Osteoblast (primary cell): Measurements from ENCODE around the gene PNPLA7. TPM values are rescaled to one million over a fixed set of nuclear protein-coding genes. Genes with fewer than 3 reads are reported as not detected.
"Not testable (repeated sequence)": the region's sequence is repeated elsewhere in the genome, so short reads cannot be mapped to it uniquely, and the experiment has no call there.

Experiments used
- DNase-seq: peaks from one replicate; pipeline ENCODE4 v3.0.0; 2011; ENCODE audit warnings: low spot score, mixed read lengths; ENCODE audit not compliant: insufficient read length; ENCODE audit errors: missing footprints
- H2AFZ ChIP-seq: 2 replicates; pipeline ENCODE4 v1.6.0; 2011; ENCODE audit warnings: mild to moderate bottlenecking, low read length
- H3K27ac ChIP-seq: 2 replicates; pipeline ENCODE4 v1.5.1; 2011; ENCODE audit warnings: mild to moderate bottlenecking, low read depth, low read length, moderate library complexity
- H3K27me3 ChIP-seq: 2 replicates; pipeline ENCODE4 v1.6.0; 2012; ENCODE audit warnings: mild to moderate bottlenecking, control low read depth, inconsistent platforms, low read length, moderate library complexity; ENCODE audit not compliant: insufficient read depth
- H3K36me3 ChIP-seq: 2 replicates; pipeline ENCODE4 v1.5.1; 2011; ENCODE audit warnings: mild to moderate bottlenecking, low read length, control low read depth, moderate library complexity; ENCODE audit not compliant: insufficient read depth
- H3K4me1 ChIP-seq: 2 replicates; pipeline ENCODE4 v1.5.1; 2011; ENCODE audit warnings: mild to moderate bottlenecking, low read length, control low read depth, moderate library complexity; ENCODE audit not compliant: insufficient read depth
- H3K4me2 ChIP-seq: 2 replicates; pipeline ENCODE4 v1.6.0; 2011; ENCODE audit warnings: mild to moderate bottlenecking, low read length; ENCODE audit not compliant: insufficient read depth
- H3K4me3 ChIP-seq: fragments of 200-600 bp; sonication (generic); 3 replicates; pipeline ENCODE4 v1.5.1; 2012; ENCODE audit warnings: mild to moderate bottlenecking, low read length, inconsistent platforms; ENCODE audit not compliant: insufficient read depth
- H3K79me2 ChIP-seq: 2 replicates; pipeline ENCODE4 v1.6.0; 2012; ENCODE audit warnings: mild to moderate bottlenecking, low read length, control low read depth, inconsistent platforms; ENCODE audit not compliant: insufficient read depth
- H3K9me3 ChIP-seq: 2 replicates; pipeline ENCODE4 v1.5.1; 2011; ENCODE audit warnings: low read depth, low read length, control low read depth
- H4K20me1 ChIP-seq: 2 replicates; pipeline ENCODE4 v1.6.0; 2012; ENCODE audit warnings: mild to moderate bottlenecking, low read length, control low read depth; ENCODE audit not compliant: insufficient read depth
- CTCF ChIP-seq: IDR thresholded peaks from 2 replicates; pipeline ENCODE4 v1.5.1; 2011; ENCODE audit warnings: mild to moderate bottlenecking, low read depth, low read length, moderate library complexity; ENCODE audit errors: extremely low read depth
- total RNA-seq: library from RNA; depleted of rRNA; stranded (reverse); fragments of >200 nt; gene quantifications from 2 replicates; pipeline ENCODE4 v1.2.3, GENCODE V29; 2012

The PNPLA7 gene
- total RNA-seq, 1 donor: 1.8 TPM

- Histone ChIP-seq H3K9me3 (no peaks in the 10 kb centered on the region), H3K4me1 (peaks cover 31% of the 10 kb centered on the region), H3K79me2 (peaks cover 12% of the 10 kb centered on the region), H3K36me3 (no peaks in the 10 kb centered on the region), H2AFZ (no peak overlapping the region), H3K4me3 (no peak overlapping the region), H3K4me2 (peak overlapping the region; percentile 55), H3K27ac (peak overlapping the region; percentile 32), H4K20me1 (peaks cover 17% of the 10 kb centered on the region), H3K27me3 (no peaks in the 10 kb centered on the region)
- peak; percentile 99 for DNase-seq
- no peak for TF ChIP-seq CTCF
Measured at GRCh38 chr9:137411645-137412380, 138.4 kb downstream of the PNPLA7 start.

- Histone ChIP-seq H3K4me3 (no peak overlapping the region), H2AFZ (no peak overlapping the region), H3K4me2 (peak overlapping the region; percentile 55), H3K9me3 (no peaks in the 10 kb centered on the region), H3K27ac (no peak overlapping the region), H3K79me2 (peaks cover 7% of the 10 kb centered on the region), H3K27me3 (no peaks in the 10 kb centered on the region), H4K20me1 (peaks cover 13% of the 10 kb centered on the region), H3K36me3 (no peaks in the 10 kb centered on the region), H3K4me1 (peaks cover 31% of the 10 kb centered on the region)
- TF ChIP-seq CTCF: no peak
- no peak for DNase-seq
Measured at GRCh38 chr9:137411260-137411644, 138.9 kb downstream of the PNPLA7 start.

- Histone ChIP-seq H4K20me1 (peaks cover 11% of the 10 kb centered on the region), H3K27ac (no peak overlapping the region), H3K4me2 (peak overlapping the region; percentile 55), H3K4me1 (peaks cover 31% of the 10 kb centered on the region), H3K79me2 (peaks cover 4% of the 10 kb centered on the region), H3K27me3 (no peaks in the 10 kb centered on the region), H3K4me3 (no peak overlapping the region), H3K36me3 (no peaks in the 10 kb centered on the region), H3K9me3 (no peaks in the 10 kb centered on the region), H2AFZ (no peak overlapping the region)
- DNase-seq: no peak
- TF ChIP-seq CTCF: no peak
Measured at GRCh38 chr9:137410891-137411249, 139.3 kb downstream of the PNPLA7 start.

- H3K79me2 ChIP-seq, H3K27ac ChIP-seq, H3K4me2 ChIP-seq, H3K36me3 ChIP-seq, H3K4me3 ChIP-seq, H3K27me3 ChIP-seq, H3K9me3 ChIP-seq, H2AFZ ChIP-seq: not testable (repeated sequence)
- H4K20me1 ChIP-seq: peaks cover 12% of the 10 kb centered on the region
- peak; percentile 83 for DNase-seq
- peaks cover 31% of the 10 kb centered on the region for H3K4me1 ChIP-seq
Measured at GRCh38 chr9:137410236-137410890, 139.8 kb downstream of the PNPLA7 start.

Other genes with a start within 250 kb of the PNPLA7 start
- under 0.01 TPM in 2 replicates for gene NRARP, start 248.1 kb downstream of the PNPLA7 start, total RNA-seq
- gene EXD3, start 127.2 kb downstream of the PNPLA7 start, total RNA-seq: 7.6 and 10.0 TPM in 2 replicates
- 0.36 and 0.88 TPM in 2 replicates for gene NOXA1, start 127.0 kb downstream of the PNPLA7 start, total RNA-seq
- gene ENTPD8, start 109.0 kb downstream of the PNPLA7 start, total RNA-seq: not detected in 2 replicates
- 19.2 and 22.4 TPM in 2 replicates for gene NSMF, start 91.1 kb downstream of the PNPLA7 start, total RNA-seq
- gene MRPL41, start 1.5 kb upstream of the PNPLA7 start, total RNA-seq: 26.2 and 30.4 TPM in 2 replicates
- 20.3 and 26.2 TPM in 2 replicates for gene DPH7, start 28.5 kb upstream of the PNPLA7 start, total RNA-seq
- gene ZMYND19, start 40.1 kb upstream of the PNPLA7 start, total RNA-seq: 10.5 and 14.1 TPM in 2 replicates
- gene ARRDC1, start 55.3 kb upstream of the PNPLA7 start, total RNA-seq: 11.9 and 15.0 TPM in 2 replicates
- 38.0 and 46.3 TPM in 2 replicates for gene EHMT1, start 68.6 kb upstream of the PNPLA7 start, total RNA-seq